SK-N-SH (cell line): ENCODE results near the gene SIRT5. TPM values are rescaled to one million over a fixed set of nuclear protein-coding genes. Genes with fewer than 3 reads are reported as not detected.

ENCODE experiments used
- CTCF ChIA-PET: fragments of 300-600, 350-600 bp; formaldehyde crosslinking; extraction: SDS; loops from one replicate; lab custom pipeline; 2021; lab: Yijun Ruan, JAX
- POLR2A ChIA-PET: fragments of 350-600 bp; sonication (Branson Sonifier 250); formaldehyde crosslinking; extraction: SDS; loops from one replicate; lab custom pipeline; 2020; ENCODE audit warnings: antibody characterized with exemption, inconsistent platforms; lab: Yijun Ruan, JAX
- DNase-seq: peaks from one replicate; pipeline ENCODE4 v3.0.0; 2012
- H2AFZ ChIP-seq: fragments of 200-600 bp; sonication (generic); 2 replicates; pipeline ENCODE4 v1.8.1; 2016; ENCODE audit warnings: antibody characterized with exemption, mild to moderate bottlenecking, low read depth
- H3F3A ChIP-seq: fragments of 200-600 bp; sonication (generic); replicated peaks from 2 replicates; pipeline ENCODE3; 2016; ENCODE audit warnings: antibody characterized with exemption, mild to moderate bottlenecking; ENCODE audit not compliant: insufficient read depth
- H3K27ac ChIP-seq, 2 experiments: fragments of 200-500 bp in 1 of 2; fragments of 200-600 bp in 1 of 2; sonication (Bioruptor generic) in 1 of 2; sonication (generic), shearing (Covaris generic) in 1 of 2; 2 replicates each; pipeline versions ENCODE4 v1.5.1 to v1.6.1; 2014 to 2016; ENCODE audit warnings: low read depth in 2 of 2, inconsistent platforms in 1 of 2, low read length in 1 of 2, mild to moderate bottlenecking in 1 of 2, mixed read lengths in 1 of 2
- H3K27me3 ChIP-seq: fragments of 200-600 bp; sonication (generic), shearing (Covaris generic); 2 replicates; pipeline ENCODE4 v1.6.1; 2016; ENCODE audit warnings: mixed run types; ENCODE audit not compliant: insufficient read depth
- H3K36me3 ChIP-seq, 2 experiments: fragments of 200-500 bp in 1 of 2; fragments of 200-600 bp in 1 of 2; sonication (Bioruptor generic) in 1 of 2; sonication (generic) in 1 of 2; replicated peaks in 1 of 2; 2 replicates each; pipeline versions ENCODE3 to v1.5.1; 2014 to 2016; ENCODE audit warnings: low read length in 1 of 2, mild to moderate bottlenecking in 1 of 2; ENCODE audit not compliant: insufficient read depth in 2 of 2, control insufficient read depth in 1 of 2
- H3K4me1 ChIP-seq, 2 experiments: fragments of 200-500 bp in 1 of 2; fragments of 200-600 bp in 1 of 2; sonication (Bioruptor generic) in 1 of 2; sonication (generic), shearing (Covaris generic) in 1 of 2; 2 replicates each; pipeline versions ENCODE4 v1.5.1 to v1.6.1; 2014 to 2016; ENCODE audit warnings: low read depth in 1 of 2, low read length in 1 of 2, mixed run types in 1 of 2; ENCODE audit not compliant: insufficient read depth in 2 of 2, control insufficient read depth in 1 of 2
- H3K4me2 ChIP-seq: fragments of 200-600 bp; sonication (generic), shearing (Covaris generic); 2 replicates; pipeline ENCODE4 v1.6.1; 2017; ENCODE audit warnings: mixed run types
- H3K4me3 ChIP-seq, 2 experiments: fragments of 200-500 bp in 1 of 2; fragments of 200-600 bp in 1 of 2; sonication (Bioruptor generic) in 1 of 2; sonication (generic), shearing (Covaris generic) in 1 of 2; 2 replicates each; pipeline versions ENCODE4 v1.5.1 to v1.8.1; 2014 to 2016; ENCODE audit warnings: low read depth in 2 of 2, inconsistent platforms in 1 of 2, low read length in 1 of 2, mild to moderate bottlenecking in 1 of 2, mixed read lengths in 1 of 2, moderate library complexity in 1 of 2
- H3K79me2 ChIP-seq: fragments of 200-600 bp; sonication (generic); 2 replicates; pipeline ENCODE4 v1.8.1; 2017; ENCODE audit warnings: mild to moderate bottlenecking; ENCODE audit not compliant: insufficient read depth
- H3K9ac ChIP-seq: fragments of 200-600 bp; sonication (generic); 2 replicates; pipeline ENCODE4 v1.6.1; 2017; ENCODE audit warnings: mixed run types
- H3K9me2 ChIP-seq: fragments of 200-600 bp; sonication (generic); 2 replicates; pipeline ENCODE4 v1.6.1; 2017; ENCODE audit warnings: mixed run types
- H3K9me3 ChIP-seq: fragments of 200-600 bp; sonication (generic); 2 replicates; pipeline ENCODE4 v1.6.1; 2017; ENCODE audit warnings: mixed run types, mild to moderate bottlenecking, moderate library complexity
- H4K20me1 ChIP-seq: fragments of 200-600 bp; sonication (generic); 2 replicates; pipeline ENCODE4 v1.6.1; 2017; ENCODE audit warnings: mild to moderate bottlenecking, mixed run types; ENCODE audit not compliant: insufficient read depth
- EZH2phosphoT487 ChIP-seq: fragments of 200-600 bp; sonication (generic); IDR thresholded peaks from 2 replicates; pipeline ENCODE4 v1.6.1; 2017; ENCODE audit warnings: low read depth, mixed run types, mild to moderate bottlenecking, antibody characterized with exemption, moderate library complexity, borderline replicate concordance
- FOXJ3 ChIP-seq: sonication (generic); formaldehyde crosslinking; IDR thresholded peaks from 2 replicates; pipeline ENCODE4 v1.5.1; 2020; ENCODE audit warnings: mild to moderate bottlenecking, missing genetic modification reagents
- FOXM1 ChIP-seq: IDR thresholded peaks from 2 replicates; pipeline ENCODE4 v1.4.0; 2012; ENCODE audit warnings: low read depth, mild to moderate bottlenecking
- MEF2A ChIP-seq: IDR thresholded peaks from 2 replicates; pipeline ENCODE4 v1.4.0; 2012; ENCODE audit warnings: low read depth, borderline replicate concordance
- NFIC ChIP-seq: IDR thresholded peaks from 2 replicates; pipeline ENCODE4 v1.4.0; 2012; ENCODE audit warnings: borderline replicate concordance
- POLR2AphosphoS5 ChIP-seq: IDR thresholded peaks from 2 replicates; pipeline ENCODE4 v1.6.1; 2012; ENCODE audit warnings: low read depth, low read length
- RAD21 ChIP-seq: IDR thresholded peaks from 2 replicates; pipeline ENCODE4 v1.6.1; 2012; ENCODE audit warnings: mild to moderate bottlenecking, low read length
- RXRA ChIP-seq: IDR thresholded peaks from 2 replicates; pipeline ENCODE4 v1.4.0; 2012; ENCODE audit warnings: low read depth, mild to moderate bottlenecking, borderline replicate concordance
- SMC3 ChIP-seq: IDR thresholded peaks from 2 replicates; pipeline ENCODE4 v1.6.1; 2012; ENCODE audit warnings: low read depth, low read length, improper control_type of control experiment
- TEAD4 ChIP-seq: IDR thresholded peaks from 2 replicates; pipeline ENCODE4 v1.4.0; 2012; ENCODE audit warnings: mild to moderate bottlenecking, borderline replicate concordance; ENCODE audit not compliant: insufficient read depth
- USF2 ChIP-seq: fragments of 150-350 bp; IDR thresholded peaks from 2 replicates; pipeline ENCODE4 v1.6.1; 2017; ENCODE audit warnings: antibody characterized with exemption, low read length, low read depth, borderline replicate concordance
- WGBS: methylation state at CpG from one replicate; pipeline ENCODE4 v1.1.6; 2017; ENCODE audit warnings: low lambda C conversion rate; 5-methylcytosine and 5-hydroxymethylcytosine counted together
- polyA plus RNA-seq, 3 experiments: library from polyadenylated mRNA; depleted of rRNA; stranded (reverse); fragments of >200 nt; gene quantifications; 2 replicates each; pipeline ENCODE4 v1.2.3, GENCODE V29; 2012
- TF ChIP-seq, protein P1 (sequence below): fragments of 200-600 bp; sonication (generic); IDR thresholded peaks from 2 replicates; pipeline ENCODE4 v1.6.1; 2017; ENCODE audit warnings: antibody characterized with exemption, mild to moderate bottlenecking, moderate library complexity
- TF ChIP-seq, protein P2 (sequence below): IDR thresholded peaks from 2 replicates; pipeline ENCODE4 v1.4.0; 2012; ENCODE audit warnings: low read depth, borderline replicate concordance

The SIRT5 gene
- polyA plus RNA-seq, 1 of the 3 experiments (the other 2 are of a cell fraction): 6.7 TPM

DNA sequence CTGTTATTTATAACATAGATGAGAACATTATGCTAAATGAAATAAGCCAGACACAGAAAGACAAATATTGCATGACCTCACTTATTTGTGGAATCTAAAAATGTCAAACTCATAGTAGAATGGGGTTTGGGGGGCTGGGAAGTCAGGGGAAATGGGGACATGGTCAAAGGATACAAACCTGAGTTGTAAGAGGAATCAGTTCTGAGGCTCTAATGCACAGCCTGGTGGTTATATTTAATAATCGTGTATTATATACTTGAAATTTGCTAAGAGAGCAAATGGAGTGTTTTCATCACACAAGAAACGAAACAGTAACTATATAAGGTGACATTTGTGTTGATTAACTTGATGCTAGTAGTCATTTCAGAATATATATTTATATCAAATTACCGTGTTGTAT lies 46.2 kb upstream of the SIRT5 start:
- no peak for DNase-seq
- H3K27me3 ChIP-seq: no peaks in the 10 kb centered on the region
- H3K36me3 ChIP-seq: no peaks in the 10 kb centered on the region
- no peak overlapping the region for H3K27ac ChIP-seq
- no peaks in the 10 kb centered on the region for H3K9me3 ChIP-seq
- H3K4me3 ChIP-seq: no peak overlapping the region
- TF ChIP-seq TEAD4: no peak
- TF ChIP-seq RAD21: peak; percentile 30
- TF ChIP-seq, protein P1, sequence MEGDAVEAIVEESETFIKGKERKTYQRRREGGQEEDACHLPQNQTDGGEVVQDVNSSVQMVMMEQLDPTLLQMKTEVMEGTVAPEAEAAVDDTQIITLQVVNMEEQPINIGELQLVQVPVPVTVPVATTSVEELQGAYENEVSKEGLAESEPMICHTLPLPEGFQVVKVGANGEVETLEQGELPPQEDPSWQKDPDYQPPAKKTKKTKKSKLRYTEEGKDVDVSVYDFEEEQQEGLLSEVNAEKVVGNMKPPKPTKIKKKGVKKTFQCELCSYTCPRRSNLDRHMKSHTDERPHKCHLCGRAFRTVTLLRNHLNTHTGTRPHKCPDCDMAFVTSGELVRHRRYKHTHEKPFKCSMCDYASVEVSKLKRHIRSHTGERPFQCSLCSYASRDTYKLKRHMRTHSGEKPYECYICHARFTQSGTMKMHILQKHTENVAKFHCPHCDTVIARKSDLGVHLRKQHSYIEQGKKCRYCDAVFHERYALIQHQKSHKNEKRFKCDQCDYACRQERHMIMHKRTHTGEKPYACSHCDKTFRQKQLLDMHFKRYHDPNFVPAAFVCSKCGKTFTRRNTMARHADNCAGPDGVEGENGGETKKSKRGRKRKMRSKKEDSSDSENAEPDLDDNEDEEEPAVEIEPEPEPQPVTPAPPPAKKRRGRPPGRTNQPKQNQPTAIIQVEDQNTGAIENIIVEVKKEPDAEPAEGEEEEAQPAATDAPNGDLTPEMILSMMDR: peak; percentile 32; the same call in 1 of the 2 replicates
- no peak overlapping the region for H3K9ac ChIP-seq
- H3K9me2 ChIP-seq: no peaks in the 10 kb centered on the region
- no peak overlapping the region for H2AFZ ChIP-seq
- POLR2A ChIA-PET: no interaction called here
- CTCF ChIA-PET: interaction anchor here (1.0 to 1.4 kb wide), 3 partner anchors 10 to 193 kb away, joined by 3 to 4 read pairs (median 4); no protein-coding TSS in a partner anchor
- no peaks in the 10 kb centered on the region for H3F3A ChIP-seq
- H3K4me2 ChIP-seq: no peak overlapping the region
- peaks cover 0 to 13% of the 10 kb centered on the region in 2 experiments; a peak in 2 of 4 replicates for H3K4me1 ChIP-seq
- no peaks in the 10 kb centered on the region for H3K79me2 ChIP-seq
- 63% methylated on average over 3 of the region's 3 CpGs for WGBS
- no peaks in the 10 kb centered on the region for H4K20me1 ChIP-seq

DNA sequence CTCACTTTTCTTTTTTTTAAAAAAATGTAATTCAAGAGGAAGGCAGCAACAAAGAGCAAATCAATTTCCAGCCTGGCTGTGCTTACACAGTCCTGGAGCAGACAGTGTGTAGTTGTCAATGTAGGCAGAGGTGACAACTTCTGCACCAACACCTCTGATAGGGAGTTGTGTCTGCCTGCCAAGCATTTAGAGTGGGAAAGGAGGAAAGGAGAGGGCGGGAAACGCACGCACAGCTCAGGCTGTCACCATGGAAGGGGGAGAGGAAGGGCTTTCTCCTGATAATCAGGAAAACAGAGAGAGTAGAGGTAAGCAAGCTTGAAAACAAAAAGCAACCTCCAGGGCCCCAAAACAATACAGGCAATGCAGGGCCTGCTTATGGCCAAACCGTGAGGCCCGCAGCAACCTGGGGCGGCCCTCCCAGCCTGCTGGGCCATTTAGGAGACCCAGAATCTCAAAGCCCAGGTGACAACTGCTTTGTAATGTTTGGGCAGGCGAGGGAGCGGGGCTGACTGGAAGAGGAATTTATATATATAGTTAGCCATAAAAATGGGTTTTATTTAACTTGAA lies 45.5 kb upstream of the SIRT5 start:
- no peaks in the 10 kb centered on the region for H3K79me2 ChIP-seq
- no peaks in the 10 kb centered on the region for H3F3A ChIP-seq
- peaks cover 0 to 10% of the 10 kb centered on the region in 2 experiments; a peak in 2 of 4 replicates for H3K4me1 ChIP-seq
- no peak for DNase-seq
- no peak overlapping the region for H3K9ac ChIP-seq
- H3K27ac ChIP-seq: no peak overlapping the region
- no peak overlapping the region for H3K4me3 ChIP-seq
- no peak overlapping the region for H3K4me2 ChIP-seq
- H3K9me3 ChIP-seq: no peaks in the 10 kb centered on the region
- no peak overlapping the region for H2AFZ ChIP-seq
- POLR2A ChIA-PET: no interaction called here
- H3K9me2 ChIP-seq: no peaks in the 10 kb centered on the region
- no peaks in the 10 kb centered on the region for H3K27me3 ChIP-seq
- 81% methylated on average over 7 of the region's 8 CpGs for WGBS
- no peak for TF ChIP-seq RAD21
- no peak for TF ChIP-seq NFIC
- TF ChIP-seq FOXM1: no peak
- no peak for TF ChIP-seq USF2
- TF ChIP-seq RXRA: no peak
- no peak for TF ChIP-seq POLR2AphosphoS5
- no peak for TF ChIP-seq SMC3
- no peak for TF ChIP-seq FOXJ3 (CRISPR knock-in tag)
- TF ChIP-seq MEF2A: no peak
- TF ChIP-seq, protein P2, sequence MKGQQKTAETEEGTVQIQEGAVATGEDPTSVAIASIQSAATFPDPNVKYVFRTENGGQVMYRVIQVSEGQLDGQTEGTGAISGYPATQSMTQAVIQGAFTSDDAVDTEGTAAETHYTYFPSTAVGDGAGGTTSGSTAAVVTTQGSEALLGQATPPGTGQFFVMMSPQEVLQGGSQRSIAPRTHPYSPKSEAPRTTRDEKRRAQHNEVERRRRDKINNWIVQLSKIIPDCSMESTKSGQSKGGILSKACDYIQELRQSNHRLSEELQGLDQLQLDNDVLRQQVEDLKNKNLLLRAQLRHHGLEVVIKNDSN: no peak
- no peak for TF ChIP-seq EZH2phosphoT487
- H3K36me3 ChIP-seq: no peaks in the 10 kb centered on the region
- CTCF ChIA-PET: interaction anchor here (1.0 to 1.4 kb wide), 4 partner anchors 9 to 193 kb away, joined by 3 to 4 read pairs (median 4); no protein-coding TSS in a partner anchor
- no peaks in the 10 kb centered on the region for H4K20me1 ChIP-seq
